ENCODE results near the gene POC5. TPM values are rescaled to one million over a fixed set of nuclear protein-coding genes. Genes with fewer than 3 reads are reported as not detected.

The POC5 gene, protein sequence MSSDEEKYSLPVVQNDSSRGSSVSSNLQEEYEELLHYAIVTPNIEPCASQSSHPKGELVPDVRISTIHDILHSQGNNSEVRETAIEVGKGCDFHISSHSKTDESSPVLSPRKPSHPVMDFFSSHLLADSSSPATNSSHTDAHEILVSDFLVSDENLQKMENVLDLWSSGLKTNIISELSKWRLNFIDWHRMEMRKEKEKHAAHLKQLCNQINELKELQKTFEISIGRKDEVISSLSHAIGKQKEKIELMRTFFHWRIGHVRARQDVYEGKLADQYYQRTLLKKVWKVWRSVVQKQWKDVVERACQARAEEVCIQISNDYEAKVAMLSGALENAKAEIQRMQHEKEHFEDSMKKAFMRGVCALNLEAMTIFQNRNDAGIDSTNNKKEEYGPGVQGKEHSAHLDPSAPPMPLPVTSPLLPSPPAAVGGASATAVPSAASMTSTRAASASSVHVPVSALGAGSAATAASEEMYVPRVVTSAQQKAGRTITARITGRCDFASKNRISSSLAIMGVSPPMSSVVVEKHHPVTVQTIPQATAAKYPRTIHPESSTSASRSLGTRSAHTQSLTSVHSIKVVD
- total RNA-seq (2014; rRNA removed; shearing (Covaris generic)): 25.2 and 25.9 TPM in 2 replicates
- polyA plus RNA-seq (2016; fragmentation: Nextera tagmentation; extraction: Ambion mirVana): 12.9 and 16.2 TPM in 2 replicates
- long read RNA-seq, partial matches to known transcripts: 2 of 6 reads
- long read RNA-seq, other reads (novel, unspliced or antisense): 0 of 6 reads

DNA sequence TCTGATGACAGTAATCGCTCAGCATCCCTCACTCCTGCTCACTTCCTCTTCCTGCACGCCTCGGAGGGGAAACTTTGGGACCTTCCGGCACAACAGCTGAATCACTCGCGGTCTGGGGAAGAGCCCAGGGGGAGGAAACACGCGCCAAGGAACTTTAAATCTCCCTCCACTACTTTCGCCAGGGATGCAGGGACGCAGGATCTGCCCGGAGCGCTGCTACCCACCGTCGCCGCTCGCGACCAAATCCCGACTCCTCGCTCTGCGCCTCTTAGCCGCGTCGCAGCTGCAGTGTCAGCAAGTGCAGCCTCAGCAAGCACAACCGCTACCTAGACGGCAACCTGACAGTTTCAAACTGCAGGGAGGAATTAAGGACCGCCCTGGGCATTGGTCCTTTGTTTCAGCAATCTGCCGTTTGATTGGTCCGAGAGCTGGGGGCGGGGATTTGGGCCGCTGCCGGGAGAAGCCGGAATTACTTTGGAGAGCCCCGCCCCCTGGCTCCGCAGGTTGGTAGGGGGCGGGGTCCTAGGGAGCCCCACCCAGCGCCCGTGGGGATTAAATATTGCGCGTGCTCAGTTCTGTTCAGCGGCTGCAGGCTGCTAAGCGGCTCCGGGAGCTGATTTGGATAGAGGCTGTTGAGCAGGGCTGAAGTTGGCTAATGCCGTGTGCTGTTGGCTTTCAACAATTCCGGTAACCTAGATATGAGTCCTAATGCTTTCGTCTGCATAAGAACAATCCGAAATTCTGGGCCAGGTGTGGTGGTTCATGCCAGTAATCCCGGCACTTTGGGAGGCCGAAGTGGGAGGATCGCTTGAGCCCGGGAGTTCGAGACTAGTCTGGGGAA is at the start of gene POC5:
Gene POC5, minus strand, starts transcription at position 356 of the 841 bp plus-strand sequence. CDS start 4,500 bp downstream, outside the sequence.
- DNase-seq (ENCODE audit: low spot score): peak; percentile 98
- Mint-ChIP-seq H3K36me3 (ENCODE audit: low read depth) (peaks cover 4% of the 10 kb centered on the region; the same call in 2 of the 3 replicates), H3K9me3 (no peaks in the 10 kb centered on the region), H3K27me3 (ENCODE audit: insufficient read depth, low read depth, poor library complexity) (peaks cover 2% of the 10 kb centered on the region), H3K27ac (peak within 1 kb of the TSS; percentile 98), H3K4me1 (peaks cover 8% of the 10 kb centered on the region), H3K4me3 (peak within 1 kb of the TSS; percentile 98)
- Histone ChIP-seq H3K4me3 (peak within 1 kb of the TSS; percentile 72), H3K36me3 (ENCODE audit: insufficient read depth) (0 out of 2 replicates have a peak, but pooled peaks cover 5% of the 10 kb centered on the region), H3K4me2 (peak within 1 kb of the TSS; percentile 95), H3K4me1 (ENCODE audit: insufficient read depth) (peaks cover 5% of the 10 kb centered on the region; the same call in 1 of the 2 replicates), H4K20me1 (replicated peaks; ENCODE audit: insufficient read depth) (no peaks in the 10 kb centered on the region), H3K27me3 (ENCODE audit: insufficient read depth) (no peaks in the 10 kb centered on the region), H2AFZ (peak within 1 kb of the TSS; percentile 60), H3K27ac (ENCODE audit: low read depth) (peak within 1 kb of the TSS; percentile 84), H3F3A (replicated peaks; ENCODE audit: low read depth) (peaks cover 7% of the 10 kb centered on the region; the same call in 1 of the 2 replicates), H3K79me2 (replicated peaks; ENCODE audit: insufficient read depth) (peaks cover 40% of the 10 kb centered on the region), H3K9me2 (ENCODE audit: insufficient read depth) (peaks cover 8% of the 10 kb centered on the region)
- ATAC-seq: peak; percentile 97
- TF ChIP-seq, protein P1, sequence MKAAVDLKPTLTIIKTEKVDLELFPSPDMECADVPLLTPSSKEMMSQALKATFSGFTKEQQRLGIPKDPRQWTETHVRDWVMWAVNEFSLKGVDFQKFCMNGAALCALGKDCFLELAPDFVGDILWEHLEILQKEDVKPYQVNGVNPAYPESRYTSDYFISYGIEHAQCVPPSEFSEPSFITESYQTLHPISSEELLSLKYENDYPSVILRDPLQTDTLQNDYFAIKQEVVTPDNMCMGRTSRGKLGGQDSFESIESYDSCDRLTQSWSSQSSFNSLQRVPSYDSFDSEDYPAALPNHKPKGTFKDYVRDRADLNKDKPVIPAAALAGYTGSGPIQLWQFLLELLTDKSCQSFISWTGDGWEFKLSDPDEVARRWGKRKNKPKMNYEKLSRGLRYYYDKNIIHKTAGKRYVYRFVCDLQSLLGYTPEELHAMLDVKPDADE (IDR thresholded peaks at IDR 0.05): peak; percentile 47; the same call in 1 of the 2 replicates
- TF ChIP-seq CREB1 (CRISPR knock-in tag; IDR thresholded peaks at IDR 0.05; ENCODE audit: low read depth) (peak; percentile 82), JUNB (IDR thresholded peaks at IDR 0.05; ENCODE audit: unreplicated experiment) (no peak), POLR2AphosphoS5 (IDR thresholded peaks at IDR 0.05; ENCODE audit: low read depth) (peak; percentile 96)

DNA sequence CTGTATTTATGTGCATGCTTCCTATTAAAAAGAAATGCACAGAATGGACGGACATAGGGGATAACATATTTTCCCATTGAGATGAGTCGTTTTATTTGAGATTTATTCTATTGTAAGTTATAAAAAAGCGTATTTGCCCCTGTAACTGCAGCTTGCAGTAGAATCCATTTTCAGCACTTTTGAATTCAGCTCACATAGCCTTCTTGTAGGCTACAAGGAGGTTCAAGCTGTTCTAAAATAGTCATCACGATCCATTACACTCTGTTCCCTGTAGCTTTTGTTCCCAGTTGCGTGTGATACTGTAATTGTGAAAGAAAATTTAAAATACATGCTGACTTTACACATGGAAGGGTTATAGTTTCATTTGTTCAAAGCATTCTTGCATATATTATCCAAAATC is 40.9 kb upstream of the POC5 start:
- DNase-seq (ENCODE audit: low spot score) (no peak), ATAC-seq (no peak)
- no peak overlapping the region for H2AFZ ChIP-seq
- H3K27ac ChIP-seq (ENCODE audit: low read depth): no peak overlapping the region
- H3K4me3 ChIP-seq: no peak overlapping the region
- no peaks in the 10 kb centered on the region for H3K4me1 ChIP-seq (ENCODE audit: insufficient read depth)
- no peak overlapping the region for H3K4me2 ChIP-seq
- H3F3A ChIP-seq (replicated peaks; ENCODE audit: low read depth): no peaks in the 10 kb centered on the region
- no peaks in the 10 kb centered on the region for H3K27me3 ChIP-seq (ENCODE audit: insufficient read depth)
- Mint-ChIP-seq H3K36me3 (ENCODE audit: low read depth) (no peaks in the 10 kb centered on the region), H3K4me3 (no peak overlapping the region), H3K27me3 (ENCODE audit: insufficient read depth, low read depth, poor library complexity) (no peaks in the 10 kb centered on the region), H3K27ac (no peak overlapping the region), H3K9me3 (no peaks in the 10 kb centered on the region; the same call in 2 of the 3 replicates), H3K4me1 (no peaks in the 10 kb centered on the region)
- no peaks in the 10 kb centered on the region for H4K20me1 ChIP-seq (replicated peaks; ENCODE audit: insufficient read depth)
- no peaks in the 10 kb centered on the region for H3K9me2 ChIP-seq (ENCODE audit: insufficient read depth)
- H3K79me2 ChIP-seq (replicated peaks; ENCODE audit: insufficient read depth): no peaks in the 10 kb centered on the region
- H3K36me3 ChIP-seq (ENCODE audit: insufficient read depth): no peaks in the 10 kb centered on the region
- TF ChIP-seq EZH2phosphoT487 (IDR thresholded peaks at IDR 0.05; ENCODE audit: unreplicated experiment) (no peak), CREB1 (CRISPR knock-in tag; IDR thresholded peaks at IDR 0.05; ENCODE audit: low read depth) (no peak), POLR2AphosphoS5 (IDR thresholded peaks at IDR 0.05; ENCODE audit: low read depth) (no peak), STAT1 (IDR thresholded peaks at IDR 0.05; ENCODE audit: unreplicated experiment) (no peak), ZNF331 (CRISPR knock-in tag; IDR thresholded peaks at IDR 0.05; ENCODE audit: low read depth) (no peak)
- TF ChIP-seq, protein P2, sequence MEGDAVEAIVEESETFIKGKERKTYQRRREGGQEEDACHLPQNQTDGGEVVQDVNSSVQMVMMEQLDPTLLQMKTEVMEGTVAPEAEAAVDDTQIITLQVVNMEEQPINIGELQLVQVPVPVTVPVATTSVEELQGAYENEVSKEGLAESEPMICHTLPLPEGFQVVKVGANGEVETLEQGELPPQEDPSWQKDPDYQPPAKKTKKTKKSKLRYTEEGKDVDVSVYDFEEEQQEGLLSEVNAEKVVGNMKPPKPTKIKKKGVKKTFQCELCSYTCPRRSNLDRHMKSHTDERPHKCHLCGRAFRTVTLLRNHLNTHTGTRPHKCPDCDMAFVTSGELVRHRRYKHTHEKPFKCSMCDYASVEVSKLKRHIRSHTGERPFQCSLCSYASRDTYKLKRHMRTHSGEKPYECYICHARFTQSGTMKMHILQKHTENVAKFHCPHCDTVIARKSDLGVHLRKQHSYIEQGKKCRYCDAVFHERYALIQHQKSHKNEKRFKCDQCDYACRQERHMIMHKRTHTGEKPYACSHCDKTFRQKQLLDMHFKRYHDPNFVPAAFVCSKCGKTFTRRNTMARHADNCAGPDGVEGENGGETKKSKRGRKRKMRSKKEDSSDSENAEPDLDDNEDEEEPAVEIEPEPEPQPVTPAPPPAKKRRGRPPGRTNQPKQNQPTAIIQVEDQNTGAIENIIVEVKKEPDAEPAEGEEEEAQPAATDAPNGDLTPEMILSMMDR (conservative IDR thresholded peaks at IDR 0.05; ENCODE audit: low read depth in 2 of 2): no peak
- TF ChIP-seq, protein P1 (IDR thresholded peaks at IDR 0.05): no peak

Measured in GM23338 (cell line).